SK-N-SH (cell line): Measurements from ENCODE around the gene SHB. TPM values are rescaled to one million over a fixed set of nuclear protein-coding genes. Genes with fewer than 3 reads are reported as not detected.

Experiments used
- CTCF ChIA-PET: fragments of 300-600, 350-600 bp; formaldehyde crosslinking; extraction: SDS; loops from one replicate; lab custom pipeline; 2021; lab: Yijun Ruan, JAX
- POLR2A ChIA-PET: fragments of 350-600 bp; sonication (Branson Sonifier 250); formaldehyde crosslinking; extraction: SDS; loops from one replicate; lab custom pipeline; 2020; ENCODE audit warnings: antibody characterized with exemption, inconsistent platforms; lab: Yijun Ruan, JAX
- DNase-seq: peaks from one replicate; pipeline ENCODE4 v3.0.0; 2012
- H2AFZ ChIP-seq: fragments of 200-600 bp; sonication (generic); 2 replicates; pipeline ENCODE4 v1.8.1; 2016; ENCODE audit warnings: antibody characterized with exemption, mild to moderate bottlenecking, low read depth
- H3F3A ChIP-seq: fragments of 200-600 bp; sonication (generic); replicated peaks from 2 replicates; pipeline ENCODE3; 2016; ENCODE audit warnings: antibody characterized with exemption, mild to moderate bottlenecking; ENCODE audit not compliant: insufficient read depth
- H3K27ac ChIP-seq, 2 experiments: fragments of 200-500 bp in 1 of 2; fragments of 200-600 bp in 1 of 2; sonication (Bioruptor generic) in 1 of 2; sonication (generic), shearing (Covaris generic) in 1 of 2; 2 replicates each; pipeline versions ENCODE4 v1.5.1 to v1.6.1; 2014 to 2016; ENCODE audit warnings: low read depth in 2 of 2, inconsistent platforms in 1 of 2, low read length in 1 of 2, mild to moderate bottlenecking in 1 of 2, mixed read lengths in 1 of 2
- H3K27me3 ChIP-seq: fragments of 200-600 bp; sonication (generic), shearing (Covaris generic); 2 replicates; pipeline ENCODE4 v1.6.1; 2016; ENCODE audit warnings: mixed run types; ENCODE audit not compliant: insufficient read depth
- H3K36me3 ChIP-seq, 2 experiments: fragments of 200-500 bp in 1 of 2; fragments of 200-600 bp in 1 of 2; sonication (Bioruptor generic) in 1 of 2; sonication (generic) in 1 of 2; replicated peaks in 1 of 2; 2 replicates each; pipeline versions ENCODE3 to v1.5.1; 2014 to 2016; ENCODE audit warnings: low read length in 1 of 2, mild to moderate bottlenecking in 1 of 2; ENCODE audit not compliant: insufficient read depth in 2 of 2, control insufficient read depth in 1 of 2
- H3K4me1 ChIP-seq, 2 experiments: fragments of 200-500 bp in 1 of 2; fragments of 200-600 bp in 1 of 2; sonication (Bioruptor generic) in 1 of 2; sonication (generic), shearing (Covaris generic) in 1 of 2; 2 replicates each; pipeline versions ENCODE4 v1.5.1 to v1.6.1; 2014 to 2016; ENCODE audit warnings: low read depth in 1 of 2, low read length in 1 of 2, mixed run types in 1 of 2; ENCODE audit not compliant: insufficient read depth in 2 of 2, control insufficient read depth in 1 of 2
- H3K4me2 ChIP-seq: fragments of 200-600 bp; sonication (generic), shearing (Covaris generic); 2 replicates; pipeline ENCODE4 v1.6.1; 2017; ENCODE audit warnings: mixed run types
- H3K4me3 ChIP-seq, 2 experiments: fragments of 200-500 bp in 1 of 2; fragments of 200-600 bp in 1 of 2; sonication (Bioruptor generic) in 1 of 2; sonication (generic), shearing (Covaris generic) in 1 of 2; 2 replicates each; pipeline versions ENCODE4 v1.5.1 to v1.8.1; 2014 to 2016; ENCODE audit warnings: low read depth in 2 of 2, inconsistent platforms in 1 of 2, low read length in 1 of 2, mild to moderate bottlenecking in 1 of 2, mixed read lengths in 1 of 2, moderate library complexity in 1 of 2
- H3K79me2 ChIP-seq: fragments of 200-600 bp; sonication (generic); 2 replicates; pipeline ENCODE4 v1.8.1; 2017; ENCODE audit warnings: mild to moderate bottlenecking; ENCODE audit not compliant: insufficient read depth
- H3K9ac ChIP-seq: fragments of 200-600 bp; sonication (generic); 2 replicates; pipeline ENCODE4 v1.6.1; 2017; ENCODE audit warnings: mixed run types
- H3K9me2 ChIP-seq: fragments of 200-600 bp; sonication (generic); 2 replicates; pipeline ENCODE4 v1.6.1; 2017; ENCODE audit warnings: mixed run types
- H3K9me3 ChIP-seq: fragments of 200-600 bp; sonication (generic); 2 replicates; pipeline ENCODE4 v1.6.1; 2017; ENCODE audit warnings: mixed run types, mild to moderate bottlenecking, moderate library complexity
- H4K20me1 ChIP-seq: fragments of 200-600 bp; sonication (generic); 2 replicates; pipeline ENCODE4 v1.6.1; 2017; ENCODE audit warnings: mild to moderate bottlenecking, mixed run types; ENCODE audit not compliant: insufficient read depth
- EP300 ChIP-seq, 2 experiments: IDR thresholded peaks; 2 replicates each; pipeline versions ENCODE4 v1.4.0 to v1.6.1; 2012; ENCODE audit warnings: borderline replicate concordance in 1 of 2, low read depth in 1 of 2, low read length in 1 of 2
- FOSL2 ChIP-seq: IDR thresholded peaks from 2 replicates; pipeline ENCODE4 v1.4.0; 2012; ENCODE audit warnings: low read depth, mild to moderate bottlenecking, moderate library complexity, borderline replicate concordance
- FOXM1 ChIP-seq: IDR thresholded peaks from 2 replicates; pipeline ENCODE4 v1.4.0; 2012; ENCODE audit warnings: low read depth, mild to moderate bottlenecking
- GATA2 ChIP-seq: sonication (generic); formaldehyde crosslinking; IDR thresholded peaks from 2 replicates; pipeline ENCODE4 v1.5.0; 2020; ENCODE audit warnings: mild to moderate bottlenecking, missing genetic modification reagents
- IRF3 ChIP-seq: fragments of 150-350 bp; IDR thresholded peaks from 2 replicates; pipeline ENCODE4 v1.6.1; 2016; ENCODE audit warnings: mild to moderate bottlenecking, low read depth, low read length
- NFIC ChIP-seq: IDR thresholded peaks from 2 replicates; pipeline ENCODE4 v1.4.0; 2012; ENCODE audit warnings: borderline replicate concordance
- PBX3 ChIP-seq: IDR thresholded peaks from 2 replicates; pipeline ENCODE4; 2012
- POLR2AphosphoS5 ChIP-seq: IDR thresholded peaks from 2 replicates; pipeline ENCODE4 v1.6.1; 2012; ENCODE audit warnings: low read depth, low read length
- RAD21 ChIP-seq: IDR thresholded peaks from 2 replicates; pipeline ENCODE4 v1.6.1; 2012; ENCODE audit warnings: mild to moderate bottlenecking, low read length
- RCOR1 ChIP-seq: fragments of 150-350 bp; IDR thresholded peaks from 2 replicates; pipeline ENCODE4 v1.6.1; 2017; ENCODE audit warnings: antibody characterized with exemption, low read length
- TAF1 ChIP-seq: IDR thresholded peaks from 2 replicates; pipeline ENCODE4 v1.6.1; 2012; ENCODE audit warnings: low read depth, mild to moderate bottlenecking, low read length, moderate library complexity, borderline replicate concordance
- YY1 ChIP-seq: IDR thresholded peaks from 2 replicates; pipeline ENCODE4 v1.4.0; 2012; ENCODE audit warnings: low read depth, mild to moderate bottlenecking
- WGBS: methylation state at CpG from one replicate; pipeline ENCODE4 v1.1.6; 2017; ENCODE audit warnings: low lambda C conversion rate; 5-methylcytosine and 5-hydroxymethylcytosine counted together
- polyA plus RNA-seq, 3 experiments: library from polyadenylated mRNA; depleted of rRNA; stranded (reverse); fragments of >200 nt; gene quantifications; 2 replicates each; pipeline ENCODE4 v1.2.3, GENCODE V29; 2012
- TF ChIP-seq, protein P1 (sequence below): IDR thresholded peaks from 2 replicates; pipeline ENCODE4 v1.4.0; 2012; ENCODE audit warnings: low read depth

The SHB gene
- polyA plus RNA-seq, 1 of the 3 experiments (the other 2 are of a cell fraction), result 26.0 TPM

DNA sequence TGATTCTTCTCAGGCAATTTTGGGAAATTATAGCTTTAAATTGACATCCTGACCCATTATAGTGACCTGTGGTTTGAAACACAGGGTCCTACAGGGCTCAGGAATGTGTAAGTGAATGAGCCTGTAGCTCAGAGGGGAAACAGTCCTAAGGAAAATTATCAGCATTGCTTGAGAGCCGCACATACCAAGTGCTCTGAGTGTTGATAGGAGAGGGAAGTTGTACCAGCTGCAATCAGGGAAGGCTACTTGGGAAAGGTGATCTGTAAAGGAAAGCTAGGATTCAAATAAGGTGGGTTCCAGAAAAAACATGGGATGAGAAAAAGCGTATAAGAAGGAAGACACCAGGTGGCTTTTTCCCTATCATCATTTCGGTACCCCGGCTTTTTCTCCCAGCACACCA, 160.7 kb downstream of the SHB start:
- ChIA-PET POLR2A (no interaction called here), CTCF (interaction anchor here (1.3 to 1.8 kb wide), 4 partner anchors 16 to 510 kb away, joined by 3 to 7 read pairs (median 5); no protein-coding TSS in a partner anchor)
- H3K9me2 ChIP-seq, result no peaks in the 10 kb centered on the region
- H4K20me1 ChIP-seq, result no peaks in the 10 kb centered on the region
- 85% methylated on average over 4 of the region's 4 CpGs for WGBS
- H3K27ac ChIP-seq, result no peak overlapping the region
- peaks cover 0 to 3% of the 10 kb centered on the region in 2 experiments for H3K36me3 ChIP-seq
- H3K9me3 ChIP-seq, result no peaks in the 10 kb centered on the region
- DNase-seq, result no peak
- TF ChIP-seq NFIC (no peak), RCOR1 (no peak), FOXM1 (no peak), FOSL2 (no peak), RAD21 (no peak), YY1 (no peak), IRF3 (no peak), PBX3 (no peak), POLR2AphosphoS5 (no peak)
- H3K27me3 ChIP-seq, result no peaks in the 10 kb centered on the region
- H3K79me2 ChIP-seq, result peaks cover 5% of the 10 kb centered on the region
- H3K9ac ChIP-seq, result no peak overlapping the region
- H3K4me1 ChIP-seq, result peaks cover 4 to 11% of the 10 kb centered on the region in 2 experiments; a peak in 1 of 4 replicates
- H3F3A ChIP-seq, result peaks cover 4% of the 10 kb centered on the region
- H2AFZ ChIP-seq, result no peak overlapping the region
- no peak overlapping the region for H3K4me3 ChIP-seq
- no peak overlapping the region for H3K4me2 ChIP-seq

DNA sequence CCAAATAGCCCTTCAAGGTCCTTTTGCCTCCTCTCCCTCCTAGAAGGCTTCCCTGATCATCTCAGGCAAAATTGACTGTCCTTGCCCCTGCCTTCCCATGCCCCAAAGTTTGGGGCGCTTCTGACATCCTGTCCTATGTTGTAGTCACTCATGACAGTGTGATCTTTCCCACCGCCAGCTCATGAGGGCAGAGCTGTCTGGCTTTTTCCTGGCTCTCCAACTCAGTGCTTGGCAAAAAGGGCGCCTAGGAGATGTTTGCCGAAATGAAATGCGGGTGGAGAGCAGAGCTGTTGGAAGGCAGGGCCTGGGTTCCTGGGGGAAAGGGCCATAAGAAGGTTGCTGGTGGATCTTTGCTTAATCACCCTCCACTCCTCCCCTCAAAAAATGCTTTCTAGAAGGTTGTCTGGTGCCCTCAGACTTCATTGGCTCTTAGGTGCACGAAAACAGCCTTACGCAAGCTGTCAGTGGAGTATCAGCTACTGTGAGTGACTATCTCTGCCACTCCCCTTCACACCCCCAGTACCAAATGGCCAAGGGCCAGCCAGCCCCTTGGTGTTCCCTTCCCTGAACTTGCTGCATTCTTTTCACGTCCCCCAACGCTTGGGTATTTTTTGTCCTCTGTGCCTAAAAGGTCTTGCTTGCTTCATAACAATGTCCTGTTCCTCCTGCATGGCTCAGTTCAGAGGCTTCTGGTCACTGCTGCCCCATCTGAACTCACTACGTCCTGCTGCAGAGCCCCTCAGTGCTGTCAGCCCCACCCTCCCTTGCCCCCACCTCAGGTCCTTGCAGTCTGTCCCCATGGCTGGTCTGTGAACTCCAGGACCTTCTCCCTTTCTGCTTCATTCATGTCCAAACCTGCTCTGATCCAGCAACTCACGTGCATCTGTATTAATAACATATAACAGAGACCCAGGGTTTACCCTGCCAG, 162.5 kb downstream of the SHB start:
- Histone ChIP-seq H2AFZ (no peak overlapping the region), H3K36me3 (peaks cover 0 to 3% of the 10 kb centered on the region in 2 experiments), H4K20me1 (no peaks in the 10 kb centered on the region), H3K27me3 (no peaks in the 10 kb centered on the region), H3K9ac (no peak overlapping the region), H3K9me3 (no peaks in the 10 kb centered on the region), H3K9me2 (no peaks in the 10 kb centered on the region), H3K27ac (no peak overlapping the region), H3K79me2 (peaks cover 22% of the 10 kb centered on the region), H3F3A (peaks cover 4% of the 10 kb centered on the region), H3K4me3 (no peak overlapping the region), H3K4me2 (no peak overlapping the region), H3K4me1 (peaks cover 4 to 22% of the 10 kb centered on the region in 2 experiments; a peak in 2 of 4 replicates)
- WGBS, result 93% methylated on average over 9 of the region's 11 CpGs
- no peak for DNase-seq
- CTCF ChIA-PET, result interaction anchor here (0.8 to 1.2 kb wide), 3 partner anchors 181 to 495 kb away, joined by 3 read pairs; no protein-coding TSS in a partner anchor
- POLR2A ChIA-PET, result no interaction called here
- TF ChIP-seq TAF1 (no peak), NFIC (no peak), FOSL2 (no peak), GATA2 (CRISPR knock-in tag) (no peak), POLR2AphosphoS5 (no peak), RAD21 (no peak), EP300 (IDR thresholded peaks at IDR 0.05; ENCODE audit: borderline replicate concordance in 1 of 2, low read depth in 1 of 2, low read length in 1 of 2) (no peak)
- TF ChIP-seq, protein P1, sequence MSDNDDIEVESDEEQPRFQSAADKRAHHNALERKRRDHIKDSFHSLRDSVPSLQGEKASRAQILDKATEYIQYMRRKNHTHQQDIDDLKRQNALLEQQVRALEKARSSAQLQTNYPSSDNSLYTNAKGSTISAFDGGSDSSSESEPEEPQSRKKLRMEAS, result no peak
